ENCODE results near the gene RGL1. TPM values are rescaled to one million over a fixed set of nuclear protein-coding genes. Genes with fewer than 3 reads are reported as not detected.

RGL1 gene
- total RNA-seq, 1 donor: 1.5 TPM

GRCh38 chr1:183914276-183914675, 109.4 kb downstream of the RGL1 start:
- no peaks in the 10 kb centered on the region for H3K27me3 ChIP-seq (ENCODE audit: insufficient read depth, low read length)
- no peak overlapping the region for H3K4me3 ChIP-seq (ENCODE audit: low read length)
- no peaks in the 10 kb centered on the region for H3K9me3 ChIP-seq (ENCODE audit: low read depth, low read length)
- peaks cover 32% of the 10 kb centered on the region for H3K4me1 ChIP-seq (ENCODE audit: insufficient read depth, low read length)

GRCh38 chr1:183914891-183915290, 110.0 kb downstream of the RGL1 start:
- Histone ChIP-seq H3K4me3 (ENCODE audit: low read length) (no peak overlapping the region), H3K9me3 (ENCODE audit: low read depth, low read length) (no peaks in the 10 kb centered on the region), H3K27me3 (ENCODE audit: insufficient read depth, low read length) (no peaks in the 10 kb centered on the region), H3K4me1 (ENCODE audit: insufficient read depth, low read length) (peaks cover 32% of the 10 kb centered on the region)

GRCh38 chr1:183915625-183916510, 110.9 kb downstream of the RGL1 start:
- Histone ChIP-seq H3K4me1 (ENCODE audit: insufficient read depth, low read length) (peaks cover 25% of the 10 kb centered on the region), H3K27me3 (ENCODE audit: insufficient read depth, low read length) (no peaks in the 10 kb centered on the region), H3K4me3 (ENCODE audit: low read length) (no peak overlapping the region), H3K9me3 (ENCODE audit: low read depth, low read length) (no peaks in the 10 kb centered on the region)

GRCh38 chr1:183916574-183916973, 111.7 kb downstream of the RGL1 start:
- Histone ChIP-seq H3K4me3 (ENCODE audit: low read length) (no peak overlapping the region), H3K4me1 (ENCODE audit: insufficient read depth, low read length) (peaks cover 18% of the 10 kb centered on the region), H3K9me3 (ENCODE audit: low read depth, low read length) (no peaks in the 10 kb centered on the region), H3K27me3 (ENCODE audit: insufficient read depth, low read length) (no peaks in the 10 kb centered on the region)

GRCh38 chr1:183918589-183918988, 113.7 kb downstream of the RGL1 start:
- Histone ChIP-seq H3K4me1 (ENCODE audit: insufficient read depth, low read length) (peaks cover 7% of the 10 kb centered on the region), H3K27me3 (ENCODE audit: insufficient read depth, low read length) (no peaks in the 10 kb centered on the region), H3K4me3 (ENCODE audit: low read length) (no peak overlapping the region), H3K9me3 (ENCODE audit: low read depth, low read length) (no peaks in the 10 kb centered on the region)

- H3K4me1 ChIP-seq (ENCODE audit: insufficient read depth, low read length): peaks cover 6% of the 10 kb centered on the region
- no peaks in the 10 kb centered on the region for H3K27me3 ChIP-seq (ENCODE audit: insufficient read depth, low read length)
- no peak overlapping the region for H3K4me3 ChIP-seq (ENCODE audit: low read length)
- H3K9me3 ChIP-seq (ENCODE audit: low read depth, low read length): no peaks in the 10 kb centered on the region
Measured at GRCh38 chr1:183920651-183921050, 115.7 kb downstream of the RGL1 start.

- H3K27me3 ChIP-seq (ENCODE audit: insufficient read depth, low read length): no peaks in the 10 kb centered on the region
- no peaks in the 10 kb centered on the region for H3K9me3 ChIP-seq (ENCODE audit: low read depth, low read length)
- no peak overlapping the region for H3K4me3 ChIP-seq (ENCODE audit: low read length)
- H3K4me1 ChIP-seq (ENCODE audit: insufficient read depth, low read length): no peaks in the 10 kb centered on the region
Measured at GRCh38 chr1:183922197-183922596, 117.3 kb downstream of the RGL1 start.

GRCh38 chr1:183925947-183926346, 121.0 kb downstream of the RGL1 start:
- H3K4me1 ChIP-seq (ENCODE audit: insufficient read depth, low read length): no peaks in the 10 kb centered on the region
- H3K4me3 ChIP-seq (ENCODE audit: low read length): no peak overlapping the region
- no peaks in the 10 kb centered on the region for H3K27me3 ChIP-seq (ENCODE audit: insufficient read depth, low read length)
- no peaks in the 10 kb centered on the region for H3K9me3 ChIP-seq (ENCODE audit: low read depth, low read length)

GRCh38 chr1:183926983-183927382, 122.1 kb downstream of the RGL1 start:
- Histone ChIP-seq H3K4me1 (ENCODE audit: insufficient read depth, low read length) (no peaks in the 10 kb centered on the region), H3K9me3 (ENCODE audit: low read depth, low read length) (no peaks in the 10 kb centered on the region), H3K27me3 (ENCODE audit: insufficient read depth, low read length) (no peaks in the 10 kb centered on the region), H3K4me3 (ENCODE audit: low read length) (no peak overlapping the region)

GRCh38 chr1:183931646-183932271, 126.8 kb downstream of the RGL1 start:
- no peaks in the 10 kb centered on the region for H3K9me3 ChIP-seq (ENCODE audit: low read depth, low read length)
- no peaks in the 10 kb centered on the region for H3K4me1 ChIP-seq (ENCODE audit: insufficient read depth, low read length)
- no peaks in the 10 kb centered on the region for H3K27me3 ChIP-seq (ENCODE audit: insufficient read depth, low read length)
- no peak overlapping the region for H3K4me3 ChIP-seq (ENCODE audit: low read length)

- Histone ChIP-seq H3K4me1 (ENCODE audit: insufficient read depth, low read length) (no peaks in the 10 kb centered on the region), H3K4me3 (ENCODE audit: low read length) (no peak overlapping the region), H3K9me3 (ENCODE audit: low read depth, low read length) (no peaks in the 10 kb centered on the region), H3K27me3 (ENCODE audit: insufficient read depth, low read length) (no peaks in the 10 kb centered on the region)
Measured at GRCh38 chr1:183932412-183932811, 127.5 kb downstream of the RGL1 start.

- Histone ChIP-seq H3K27me3 (ENCODE audit: insufficient read depth, low read length) (no peaks in the 10 kb centered on the region), H3K9me3 (ENCODE audit: low read depth, low read length) (no peaks in the 10 kb centered on the region), H3K4me1 (ENCODE audit: insufficient read depth, low read length) (no peaks in the 10 kb centered on the region), H3K4me3 (ENCODE audit: low read length) (no peak overlapping the region)
Measured at GRCh38 chr1:183933528-183934179, 128.7 kb downstream of the RGL1 start.

GRCh38 chr1:183934314-183934713, 129.4 kb downstream of the RGL1 start:
- H3K4me1 ChIP-seq (ENCODE audit: insufficient read depth, low read length): no peaks in the 10 kb centered on the region
- H3K9me3 ChIP-seq (ENCODE audit: low read depth, low read length): no peaks in the 10 kb centered on the region
- H3K27me3 ChIP-seq (ENCODE audit: insufficient read depth, low read length): no peaks in the 10 kb centered on the region
- no peak overlapping the region for H3K4me3 ChIP-seq (ENCODE audit: low read length)

GRCh38 chr1:183936009-183936408, 131.1 kb downstream of the RGL1 start:
- H3K27me3 ChIP-seq (ENCODE audit: insufficient read depth, low read length): no peaks in the 10 kb centered on the region
- no peaks in the 10 kb centered on the region for H3K9me3 ChIP-seq (ENCODE audit: low read depth, low read length)
- H3K4me3 ChIP-seq (ENCODE audit: low read length): no peak overlapping the region
- no peaks in the 10 kb centered on the region for H3K4me1 ChIP-seq (ENCODE audit: insufficient read depth, low read length)

- H3K4me3 ChIP-seq (ENCODE audit: low read length): no peak overlapping the region
- no peaks in the 10 kb centered on the region for H3K4me1 ChIP-seq (ENCODE audit: insufficient read depth, low read length)
- no peaks in the 10 kb centered on the region for H3K9me3 ChIP-seq (ENCODE audit: low read depth, low read length)
- no peaks in the 10 kb centered on the region for H3K27me3 ChIP-seq (ENCODE audit: insufficient read depth, low read length)
Measured at GRCh38 chr1:183936791-183937190, 131.9 kb downstream of the RGL1 start.

Measured in mononuclear cell (primary cell).